Left cardiac atrium (tissue), 4 donors: ENCODE data around the gene NIPAL3. TPM values are rescaled to one million over a fixed set of nuclear protein-coding genes. Genes with fewer than 3 reads are reported as not detected.

Experiments used
- ATAC-seq, 2 donors: fragments of 200-7000 bp; cut with Tn5 transposase; one replicate each; pipeline ENCODE4 v1.9.1; 2020; ENCODE audit warnings: mild to moderate bottlenecking in 2 of 2, moderate library complexity in 2 of 2
- DNase-seq: peaks from one replicate; pipeline ENCODE4 v3.0.0-alpha.2; 2020
- intact Hi-C, 2 donors: fragments of 100-400 bp; cut with DNase I; formaldehyde crosslinking; loops; one replicate each; pipeline versions ENCODE4 v1.14.1 to v1.15.1; 2022 to 2023
- total RNA-seq, 2 donors: library from RNA; stranded (reverse); fragmentation: NEBNext Ultra II Directional; extraction: Animal tissue kit (Norgen Biotek cat#: 25700); gene quantifications; one replicate each; pipeline ENCODE4 v1.2.1, GENCODE V29; 2021
- donor health status: DM: no; HTN: yes; CAD: no.
- donor health status: DM: no; HTN: yes; CAD: no; lungs with severe emphysema.
- donor health status: DM: yes; HTN: yes; CAD: no.
- donor health status: Dilated cardiomyopathy.

Gene NIPAL3
- total RNA-seq, 2 donors from 2014 or later: 20.4 to 26.2 TPM

DNA sequence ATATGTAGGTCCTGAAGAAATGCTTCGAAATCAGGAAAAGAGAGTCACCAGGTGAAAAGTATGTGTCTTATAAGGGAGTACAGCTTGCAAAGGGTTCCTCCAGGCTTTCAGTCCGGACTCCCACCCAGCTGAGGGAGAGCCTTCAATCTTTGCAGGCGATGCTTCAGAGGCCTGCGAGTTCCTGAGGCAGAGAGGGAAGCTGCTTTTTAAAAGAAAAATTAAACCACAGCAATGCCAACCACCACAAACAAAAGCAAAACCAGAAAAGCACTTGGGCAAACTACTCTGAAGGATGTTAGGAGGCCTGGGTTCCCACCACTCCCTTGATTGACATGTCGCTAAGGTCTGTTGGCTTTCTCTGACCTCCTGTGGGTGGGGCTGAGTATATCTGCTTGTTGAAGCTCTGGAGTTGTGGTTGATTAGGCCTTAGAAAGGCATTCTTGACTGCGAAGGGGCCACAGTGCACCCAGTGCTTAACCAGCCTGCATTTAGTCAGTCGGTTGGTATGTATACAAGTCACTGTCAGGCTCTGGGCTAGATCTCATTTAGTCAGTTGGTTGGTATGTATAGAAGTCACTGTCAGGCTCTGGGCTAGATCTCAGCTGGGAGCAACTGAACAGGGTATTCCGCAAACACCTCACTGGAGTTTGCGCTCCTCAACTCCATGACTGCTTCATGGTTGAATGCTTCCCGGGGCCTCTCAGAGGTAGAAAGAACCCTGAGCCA is 1.2 kb downstream of the NIPAL3 start:
- no peak for ATAC-seq
- intact Hi-C loops: loop anchor here in 1 of 2 donors (5.0 to 10.0 kb wide), 2 partner anchors 85 to 218 kb away; partner anchors contain the start of gene RCAN3
- no peak for DNase-seq

DNA sequence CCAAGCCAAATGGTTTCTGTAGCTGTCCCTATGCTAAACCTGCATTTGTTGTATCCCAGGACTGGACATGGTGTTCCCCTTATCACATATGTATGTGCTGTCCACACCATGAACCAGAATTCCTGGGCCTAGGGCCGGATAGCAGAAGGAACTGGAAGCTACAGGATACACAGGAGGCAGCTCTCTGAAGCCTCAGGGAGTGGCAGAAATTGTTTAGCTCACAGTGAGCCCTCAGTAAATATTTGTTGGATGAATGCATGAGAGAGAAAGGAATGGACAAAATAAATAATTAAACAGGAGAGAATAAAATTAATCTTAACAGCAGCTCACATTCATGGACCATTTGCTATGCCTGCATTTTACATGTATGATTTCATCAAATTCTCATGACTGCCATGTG is 2.1 kb downstream of the NIPAL3 start:
- DNase-seq: no peak
- intact Hi-C loops: loop anchor here in 1 of 2 donors (5.0 to 10.0 kb wide), 2 partner anchors 85 to 217 kb away; partner anchors contain the start of gene RCAN3
- ATAC-seq: no peak

GRCh38 chr1:24418898-24419628 is 3.5 kb downstream of the NIPAL3 start:
- peak; percentile 48 for DNase-seq
- ATAC-seq: peak in 1 of 2 donors; percentile 5
- intact Hi-C loops: loop anchor here in 1 of 2 donors (5.0 to 10.0 kb wide), 2 partner anchors 83 to 216 kb away; partner anchors contain the start of gene RCAN3

DNA sequence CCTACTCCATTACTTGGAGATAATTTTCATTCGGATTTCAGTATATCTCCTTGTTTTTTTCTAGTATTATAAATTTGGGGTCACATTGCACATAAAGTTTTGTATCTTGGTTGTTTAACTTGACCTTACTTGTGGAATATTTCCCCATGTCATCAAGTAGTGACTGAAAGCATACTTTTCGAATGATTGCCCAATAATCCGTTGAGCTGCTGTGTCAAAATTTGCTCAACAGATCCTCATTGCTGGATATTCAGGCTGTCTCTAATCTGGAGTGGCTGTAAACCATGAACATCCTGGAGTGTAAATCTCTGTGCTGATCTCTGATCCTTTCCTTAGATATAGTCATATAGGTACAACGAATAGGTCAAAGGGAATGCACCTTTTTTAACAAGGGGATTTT is 4.9 kb downstream of the NIPAL3 start:
- DNase-seq: no peak
- intact Hi-C loops: no loop called here
- ATAC-seq: no peak

GRCh38 chr1:24421502-24421901 is 5.9 kb downstream of the NIPAL3 start:
- no peak for DNase-seq
- ATAC-seq: no peak
- intact Hi-C loops: no loop called here

DNA sequence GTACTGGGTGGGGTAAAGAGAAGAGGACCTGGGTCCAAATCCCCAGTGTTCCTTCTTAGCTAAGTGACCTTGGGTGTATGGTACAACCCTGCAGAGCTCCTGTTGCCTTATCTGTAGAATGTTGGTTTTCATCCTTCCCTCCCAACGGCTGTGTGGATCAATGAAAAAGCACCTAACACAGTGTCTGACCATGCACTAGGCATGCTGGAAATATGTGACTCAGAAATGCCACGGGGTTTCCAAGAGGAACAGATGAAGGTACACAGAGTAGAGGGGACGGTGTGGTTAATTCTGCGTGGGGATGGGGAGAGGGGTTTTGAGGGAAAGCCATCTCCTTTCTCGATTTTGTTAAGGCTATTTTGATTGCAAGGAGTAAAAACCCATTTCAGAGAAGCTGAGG is 8.6 kb downstream of the NIPAL3 start:
- no peak for ATAC-seq
- DNase-seq: no peak
- intact Hi-C loops: no loop called here

DNA sequence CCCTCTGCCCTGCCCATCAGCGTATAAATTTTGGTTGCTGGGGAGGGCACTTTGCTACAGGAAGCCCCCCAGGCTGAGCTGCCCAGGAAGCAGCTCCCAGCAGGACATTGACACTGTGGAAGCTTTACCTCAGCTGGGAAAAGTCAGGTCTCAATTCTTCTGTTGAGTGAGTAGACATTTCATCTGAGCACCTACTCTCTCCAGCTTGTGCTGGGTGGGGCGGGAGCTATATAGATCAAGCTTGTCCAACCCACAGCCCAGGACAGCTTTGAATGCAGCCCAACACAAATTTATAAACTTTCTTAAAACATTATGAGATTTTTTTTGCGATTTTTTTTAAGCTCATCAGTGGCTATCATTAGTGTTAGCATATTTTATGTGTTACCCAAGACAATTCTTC is 9.4 kb downstream of the NIPAL3 start:
- ATAC-seq (no peak), DNase-seq (no peak)
- intact Hi-C loops: no loop called here

GRCh38 chr1:24425441-24425840 is 9.8 kb downstream of the NIPAL3 start:
- intact Hi-C loops: no loop called here
- ATAC-seq (no peak), DNase-seq (no peak)

- no peak for DNase-seq
- no peak for ATAC-seq
- intact Hi-C loops: no loop called here
Observed at GRCh38 chr1:24425922-24426321, 10.3 kb downstream of the NIPAL3 start.

DNA sequence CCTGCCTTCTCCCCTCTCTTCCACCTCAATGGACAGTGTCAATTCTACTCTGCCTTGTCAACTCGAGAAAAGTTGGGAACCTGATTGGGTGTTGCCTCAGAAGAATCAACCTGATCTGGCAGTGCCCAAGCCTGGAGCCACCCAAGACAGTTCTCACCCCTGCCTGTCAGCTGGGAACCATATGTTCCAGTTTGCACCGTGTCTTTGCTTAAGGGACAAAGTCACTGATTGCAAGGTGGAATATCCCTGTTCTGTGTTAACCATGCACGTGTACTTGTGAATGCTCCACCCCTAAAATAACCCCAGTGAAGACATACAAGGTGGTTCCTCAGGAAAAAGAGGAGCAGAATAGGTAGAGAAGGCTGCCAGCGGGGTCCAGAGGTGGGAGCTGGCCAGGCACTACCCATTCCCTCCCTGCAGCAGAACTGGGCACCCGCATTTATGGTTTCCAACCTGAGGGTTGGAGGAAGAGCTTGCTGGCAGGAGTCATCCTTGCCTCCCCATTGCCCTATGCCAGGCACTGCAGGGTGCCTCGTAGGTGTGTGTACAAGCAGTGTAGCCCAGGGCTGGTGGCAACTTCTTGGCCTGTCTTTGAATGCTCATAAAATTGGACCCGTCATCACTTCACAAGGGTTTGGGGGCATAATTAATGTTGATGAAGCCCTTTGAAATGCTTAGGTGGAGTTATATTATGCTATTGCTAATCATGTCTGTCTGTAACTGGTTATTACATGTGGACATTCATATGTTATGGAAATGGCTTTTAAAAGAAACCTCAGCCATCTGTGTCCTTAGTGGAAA is 11.3 kb downstream of the NIPAL3 start:
- DNase-seq: no peak
- no peak for ATAC-seq
- intact Hi-C loops: no loop called here

DNA sequence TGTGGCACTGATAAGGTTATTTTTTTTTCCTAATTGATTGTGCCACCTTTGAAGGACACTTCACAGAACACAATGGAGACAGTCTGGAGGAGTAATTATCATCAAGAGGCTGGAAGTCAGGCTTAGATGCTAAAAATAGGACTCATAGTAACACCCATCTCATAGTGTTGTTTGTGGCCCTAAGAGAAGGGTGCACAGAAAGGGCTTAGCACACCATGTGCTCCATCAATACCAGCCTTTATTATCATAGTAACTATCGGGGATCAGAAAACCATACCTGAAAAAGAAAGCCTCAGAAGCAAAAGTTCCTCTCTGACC is 11.9 kb downstream of the NIPAL3 start:
- peak; percentile 61 to 77 for ATAC-seq
- intact Hi-C loops: no loop called here

GRCh38 chr1:24435782-24436365 is 20.3 kb downstream of the NIPAL3 start:
- intact Hi-C loops: no loop called here
- no peak for ATAC-seq
- DNase-seq: no peak

More for the DNA sequence above, 11.9 kb downstream of the NIPAL3 start:
- DNase-seq: no peak

GRCh38 chr1:24437631-24438396 is 22.2 kb downstream of the NIPAL3 start:
- ATAC-seq (peak in 1 of 2 donors; percentile 29), DNase-seq (no peak)
- intact Hi-C loops: no loop called here

GRCh38 chr1:24438423-24438901 is 22.9 kb downstream of the NIPAL3 start:
- ATAC-seq (peak; percentile 78 to 80), DNase-seq (peak; percentile 45)
- intact Hi-C loops: no loop called here

DNA sequence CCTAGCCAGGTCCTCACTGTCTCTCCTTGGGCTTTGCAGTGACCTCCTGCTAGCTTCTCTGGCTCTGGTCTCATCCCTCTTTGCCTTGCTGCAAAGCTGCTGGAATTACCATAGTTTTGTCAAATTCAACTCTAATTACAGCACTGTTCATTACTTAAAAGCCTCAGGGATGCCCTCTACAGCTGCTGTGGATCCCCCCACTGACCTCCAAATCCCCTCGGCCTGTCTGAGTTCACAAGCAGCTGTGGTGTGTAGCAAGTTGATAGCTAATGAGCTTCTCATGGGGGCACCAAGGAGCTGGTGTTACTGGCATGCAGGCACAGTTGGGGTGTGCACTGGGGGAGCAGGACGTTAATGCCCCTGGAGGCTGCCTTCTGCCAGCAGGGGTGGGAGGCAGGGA is 24.8 kb downstream of the NIPAL3 start:
- intact Hi-C loops: no loop called here
- DNase-seq (no peak), ATAC-seq (no peak)

GRCh38 chr1:24441480-24441879 is 25.9 kb downstream of the NIPAL3 start:
- intact Hi-C loops: no loop called here
- no peak for ATAC-seq

DNA sequence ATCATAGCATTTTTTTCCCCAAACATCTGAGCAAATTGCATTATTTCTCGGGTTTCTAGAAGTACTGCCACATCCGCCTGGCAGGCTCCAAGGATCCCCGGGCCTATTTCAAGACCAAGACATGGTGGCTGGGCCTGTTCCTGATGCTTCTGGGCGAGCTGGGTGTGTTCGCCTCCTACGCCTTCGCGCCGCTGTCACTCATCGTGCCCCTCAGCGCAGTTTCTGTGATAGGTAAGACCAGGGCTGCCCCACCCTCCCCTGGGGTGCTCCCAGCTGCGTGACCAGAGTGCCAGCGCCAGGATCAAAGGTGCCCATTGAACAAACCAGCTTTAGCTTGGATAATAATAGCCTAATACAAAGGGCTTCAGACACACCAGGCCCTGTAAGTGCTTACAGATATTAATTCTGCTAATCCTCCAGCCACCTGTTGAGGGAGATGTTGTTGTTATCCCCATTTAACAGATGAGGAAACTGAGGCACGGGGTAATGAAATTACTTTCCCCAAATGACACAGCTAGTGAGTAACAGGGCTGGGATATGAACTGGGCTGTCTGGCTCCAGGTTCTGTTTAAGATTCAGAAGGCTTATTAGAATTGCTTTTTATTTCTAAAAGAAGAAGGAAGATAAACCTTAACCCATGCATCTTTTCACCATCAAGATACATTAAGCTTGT is 26.5 kb downstream of the NIPAL3 start:
- intact Hi-C loops: no loop called here
- DNase-seq (no peak), ATAC-seq (no peak)

More at GRCh38 chr1:24441480-24441879, 25.9 kb downstream of the NIPAL3 start:
- no peak for DNase-seq

DNA sequence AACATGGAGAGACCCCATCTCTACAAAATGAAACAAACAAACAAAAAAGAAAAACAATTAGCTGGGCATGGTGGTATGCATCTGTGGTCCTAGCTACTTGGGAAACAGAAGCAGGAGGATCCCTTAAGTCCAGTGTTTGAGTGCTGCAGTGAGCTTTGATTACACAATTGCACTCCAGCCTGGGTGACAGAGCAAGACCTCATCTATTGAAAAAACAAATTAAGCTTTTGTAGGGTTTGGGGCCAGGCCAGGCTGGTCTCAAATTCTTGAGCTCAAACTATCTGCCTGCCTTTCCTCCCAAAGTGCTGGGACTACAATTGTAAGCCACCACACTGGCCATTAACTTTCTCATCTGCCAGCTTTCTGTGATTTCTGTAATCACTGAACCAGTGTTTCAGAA is 27.2 kb downstream of the NIPAL3 start:
- DNase-seq (no peak), ATAC-seq (no peak)
- intact Hi-C loops: no loop called here
